ENCODE measurements around the gene MAGI2. TPM values are rescaled to one million over a fixed set of nuclear protein-coding genes. Genes with fewer than 3 reads are reported as not detected.

MAGI2 gene
- total RNA-seq, 1 donor = 18.8 TPM

GRCh38 chr7:78783179-78783962 is 670.1 kb downstream of the MAGI2 start:
- H3K4me3 ChIP-seq (ENCODE audit: insufficient read depth, low read length) = no peak overlapping the region
- H4K20me1 ChIP-seq (ENCODE audit: insufficient read depth, low read length) = no peaks in the 10 kb centered on the region
- no peaks in the 10 kb centered on the region for H3K4me1 ChIP-seq (ENCODE audit: insufficient read depth, low read length)
- no peaks in the 10 kb centered on the region for H3K9me3 ChIP-seq (ENCODE audit: low read depth, low read length)
- no peaks in the 10 kb centered on the region for H3K79me2 ChIP-seq (ENCODE audit: insufficient read depth, low read length)
- no peak for TF ChIP-seq CTCF (IDR thresholded peaks at IDR 0.05; ENCODE audit: extremely low read depth, low read depth, low read length)
- H3K27me3 ChIP-seq (ENCODE audit: insufficient read depth, low read length) = no peaks in the 10 kb centered on the region
- no peak overlapping the region for H2AFZ ChIP-seq (ENCODE audit: low read length)
- no peak overlapping the region for H3K27ac ChIP-seq (ENCODE audit: low read depth, low read length)
- H3K4me2 ChIP-seq (ENCODE audit: insufficient read depth, low read length) = no peak overlapping the region
- no peak for DNase-seq (ENCODE audit: insufficient read length, low spot score, missing footprints)
- no peaks in the 10 kb centered on the region for H3K36me3 ChIP-seq (ENCODE audit: insufficient read depth, low read length)

GRCh38 chr7:78780560-78780959 is 672.9 kb downstream of the MAGI2 start:
- Histone ChIP-seq H3K4me1 (ENCODE audit: insufficient read depth, low read length) (peaks cover 3% of the 10 kb centered on the region), H3K9me3 (ENCODE audit: low read depth, low read length) (no peaks in the 10 kb centered on the region), H2AFZ (ENCODE audit: low read length) (no peak overlapping the region), H3K27ac (ENCODE audit: low read depth, low read length) (no peak overlapping the region), H3K4me3 (ENCODE audit: insufficient read depth, low read length) (no peak overlapping the region), H3K36me3 (ENCODE audit: insufficient read depth, low read length) (no peaks in the 10 kb centered on the region), H3K79me2 (ENCODE audit: insufficient read depth, low read length) (no peaks in the 10 kb centered on the region), H3K27me3 (ENCODE audit: insufficient read depth, low read length) (no peaks in the 10 kb centered on the region), H4K20me1 (ENCODE audit: insufficient read depth, low read length) (no peaks in the 10 kb centered on the region), H3K4me2 (ENCODE audit: insufficient read depth, low read length) (no peak overlapping the region)
- TF ChIP-seq CTCF (IDR thresholded peaks at IDR 0.05; ENCODE audit: extremely low read depth, low read depth, low read length) = no peak
- no peak for DNase-seq (ENCODE audit: insufficient read length, low spot score, missing footprints)

- Histone ChIP-seq H2AFZ (ENCODE audit: low read length) (no peak overlapping the region), H3K36me3 (ENCODE audit: insufficient read depth, low read length) (no peaks in the 10 kb centered on the region), H3K79me2 (ENCODE audit: insufficient read depth, low read length) (no peaks in the 10 kb centered on the region), H3K27ac (ENCODE audit: low read depth, low read length) (no peak overlapping the region), H3K4me3 (ENCODE audit: insufficient read depth, low read length) (no peak overlapping the region), H3K27me3 (ENCODE audit: insufficient read depth, low read length) (no peaks in the 10 kb centered on the region), H3K4me1 (ENCODE audit: insufficient read depth, low read length) (peaks cover 3% of the 10 kb centered on the region), H3K4me2 (ENCODE audit: insufficient read depth, low read length) (no peak overlapping the region), H4K20me1 (ENCODE audit: insufficient read depth, low read length) (no peaks in the 10 kb centered on the region), H3K9me3 (ENCODE audit: low read depth, low read length) (no peaks in the 10 kb centered on the region)
- no peak for DNase-seq (ENCODE audit: insufficient read length, low spot score, missing footprints)
- TF ChIP-seq CTCF (IDR thresholded peaks at IDR 0.05; ENCODE audit: extremely low read depth, low read depth, low read length) = no peak
These were observed 673.7 kb downstream of the MAGI2 start for GRCh38 chr7:78779788-78780187.

- Histone ChIP-seq H3K27ac (ENCODE audit: low read depth, low read length) (no peak overlapping the region), H3K36me3 (ENCODE audit: insufficient read depth, low read length) (no peaks in the 10 kb centered on the region), H3K4me3 (ENCODE audit: insufficient read depth, low read length) (no peak overlapping the region), H3K4me2 (ENCODE audit: insufficient read depth, low read length) (no peak overlapping the region), H3K4me1 (ENCODE audit: insufficient read depth, low read length) (peaks cover 3% of the 10 kb centered on the region), H3K79me2 (ENCODE audit: insufficient read depth, low read length) (no peaks in the 10 kb centered on the region), H2AFZ (ENCODE audit: low read length) (no peak overlapping the region), H4K20me1 (ENCODE audit: insufficient read depth, low read length) (no peaks in the 10 kb centered on the region), H3K9me3 (ENCODE audit: low read depth, low read length) (no peaks in the 10 kb centered on the region), H3K27me3 (ENCODE audit: insufficient read depth, low read length) (peaks cover 2% of the 10 kb centered on the region)
- TF ChIP-seq CTCF (IDR thresholded peaks at IDR 0.05; ENCODE audit: extremely low read depth, low read depth, low read length) = no peak
- no peak for DNase-seq (ENCODE audit: insufficient read length, low spot score, missing footprints)
These were observed 675.6 kb downstream of the MAGI2 start for GRCh38 chr7:78777829-78778228.

Data from osteoblast (primary cell).